Skeletal muscle tissue (tissue), 4 donors: ENCODE measurements around the gene RHOV. TPM values are rescaled to one million over a fixed set of nuclear protein-coding genes. Genes with fewer than 3 reads are reported as not detected.

Source experiments
- H3K27ac ChIP-seq: one replicate; pipeline ENCODE4 v1.7.0; 2013; ENCODE audit warnings: mild to moderate bottlenecking, low read depth, low read length, inconsistent platforms
- H3K27me3 ChIP-seq, 3 donors: one replicate each; pipeline ENCODE4 v1.7.0; 2013; ENCODE audit warnings: low read length in 3 of 3; ENCODE audit not compliant: control insufficient read depth in 3 of 3, insufficient read depth in 3 of 3
- H3K36me3 ChIP-seq, 3 donors: one replicate each; pipeline ENCODE4 v1.7.0; 2013; ENCODE audit warnings: low read length in 3 of 3; ENCODE audit not compliant: control insufficient read depth in 3 of 3, insufficient read depth in 3 of 3
- H3K4me1 ChIP-seq, 3 donors: one replicate each; pipeline ENCODE4 v1.7.0; 2013; ENCODE audit warnings: low read length in 3 of 3, mild to moderate bottlenecking in 3 of 3; ENCODE audit not compliant: control insufficient read depth in 3 of 3, insufficient read depth in 3 of 3
- H3K4me3 ChIP-seq, 3 donors: one replicate each; pipeline ENCODE4 v1.7.0; 2013; ENCODE audit warnings: low read length in 3 of 3
- H3K9ac ChIP-seq, 3 donors: one replicate each; pipeline ENCODE4 v1.7.0; 2013; ENCODE audit warnings: low read length in 3 of 3, mild to moderate bottlenecking in 3 of 3, moderate library complexity in 2 of 3, low read depth in 1 of 3
- H3K9me3 ChIP-seq, 3 donors: one replicate each; pipeline ENCODE4 v1.7.0; 2013; ENCODE audit warnings: low read length in 3 of 3; ENCODE audit not compliant: control insufficient read depth in 3 of 3
- total RNA-seq: library from RNA; depleted of rRNA; stranded (reverse); fragments of >200 nt; gene quantifications from one replicate; pipeline ENCODE4 v1.2.3, GENCODE V29; 2014
- donor health status: Osteomylitis.

RHOV gene
- total RNA-seq, 1 donor from 2014 or later = 1.0 TPM

DNA sequence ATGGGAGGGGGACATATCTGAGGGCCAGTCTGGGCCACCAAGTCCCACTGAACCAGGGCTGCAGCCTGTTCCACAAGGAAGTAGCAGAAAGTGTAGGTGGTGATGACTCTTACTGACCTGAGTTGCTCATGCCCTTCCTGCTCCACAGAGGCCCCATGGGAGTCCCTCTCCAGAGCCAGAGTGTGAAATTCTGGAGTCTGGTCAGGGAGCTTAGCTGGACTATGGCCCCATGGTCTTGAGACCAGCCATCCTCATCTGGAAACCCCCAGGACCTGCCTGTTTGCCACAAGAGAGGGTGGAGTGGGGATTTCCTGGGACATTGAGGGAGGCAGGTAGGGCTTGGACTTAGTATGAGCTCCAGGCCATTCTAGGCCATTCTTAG lies 27.2 kb downstream of the RHOV start:
- no peak overlapping the region for H3K27ac ChIP-seq
- H3K4me1 ChIP-seq = peaks cover 8 to 12% (median 10%) of the 10 kb centered on the region in 3 donors
- no peaks in the 10 kb centered on the region for H3K9me3 ChIP-seq
- H3K27me3 ChIP-seq = peaks cover 30 to 37% (median 33%) of the 10 kb centered on the region in 3 donors
- H3K9ac ChIP-seq = no peak overlapping the region
- no peak overlapping the region for H3K4me3 ChIP-seq
- no peaks in the 10 kb centered on the region for H3K36me3 ChIP-seq

DNA sequence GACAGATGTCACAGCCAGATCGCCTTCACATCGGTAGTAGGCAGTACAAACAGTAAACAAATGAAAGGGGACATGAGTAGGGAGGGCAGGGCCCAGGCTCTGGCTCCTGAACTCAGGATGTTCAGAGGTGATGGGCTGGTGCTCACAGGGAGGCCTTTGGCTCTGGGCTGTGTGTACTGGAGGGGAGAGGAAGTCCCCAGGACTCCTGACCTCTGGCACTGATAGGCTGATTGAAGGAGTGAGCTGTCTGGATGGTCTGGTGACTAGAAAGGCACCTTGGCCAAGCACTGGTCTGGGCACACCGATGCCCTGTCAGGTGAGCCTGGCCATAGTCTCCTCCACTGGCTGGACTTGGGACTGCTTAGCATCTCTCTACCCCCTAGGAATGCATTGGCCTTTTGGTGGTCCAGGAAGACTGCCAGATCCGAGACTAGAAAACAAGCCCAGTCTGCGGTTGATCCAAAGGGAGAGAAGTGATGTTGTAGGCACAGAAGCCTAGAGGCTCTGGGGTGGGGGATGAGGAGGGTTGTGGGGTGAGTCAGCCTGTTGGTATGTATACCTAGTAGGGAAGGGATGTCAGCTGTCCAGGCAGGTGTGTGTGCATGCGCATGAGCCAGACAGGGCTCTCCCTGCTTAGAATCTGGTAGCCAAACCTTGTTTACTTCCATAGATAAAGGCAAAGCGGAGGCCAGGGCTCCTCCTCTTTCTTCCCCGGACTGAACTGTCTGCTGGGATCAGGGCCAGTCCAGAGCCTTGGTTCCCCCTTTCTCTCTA lies 28.3 kb downstream of the RHOV start:
- no peak overlapping the region for H3K9ac ChIP-seq
- H3K27ac ChIP-seq = no peak overlapping the region
- H3K4me3 ChIP-seq = no peak overlapping the region
- H3K36me3 ChIP-seq = no peaks in the 10 kb centered on the region
- peaks cover 30 to 37% (median 33%) of the 10 kb centered on the region in 3 donors for H3K27me3 ChIP-seq
- H3K9me3 ChIP-seq = no peaks in the 10 kb centered on the region
- H3K4me1 ChIP-seq = peaks cover 8 to 12% (median 10%) of the 10 kb centered on the region in 3 donors

DNA sequence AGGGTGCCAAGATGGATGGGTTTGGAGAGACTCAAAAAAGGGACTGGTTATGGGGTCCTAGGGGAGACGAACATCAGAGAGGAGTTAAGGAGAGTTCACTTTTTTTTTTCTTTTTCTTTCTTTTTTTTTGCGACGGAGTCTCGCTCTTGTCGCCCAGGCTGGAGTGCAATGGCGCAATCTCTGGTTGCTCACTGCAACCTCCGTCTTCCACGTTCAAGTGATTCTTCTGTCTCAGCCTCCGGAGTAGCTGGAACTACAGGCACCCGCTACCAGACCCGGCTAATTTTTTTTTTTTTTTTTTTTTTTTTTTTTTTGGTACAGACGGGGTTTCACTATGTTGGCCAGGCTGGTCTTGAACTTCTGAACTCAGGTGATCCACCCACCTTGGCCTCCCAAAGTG lies 29.0 kb downstream of the RHOV start:
- no peaks in the 10 kb centered on the region for H3K9me3 ChIP-seq
- H3K4me1 ChIP-seq = peaks cover 8 to 12% (median 10%) of the 10 kb centered on the region in 3 donors
- no peak overlapping the region for H3K27ac ChIP-seq
- H3K27me3 ChIP-seq = peaks cover 30 to 37% (median 33%) of the 10 kb centered on the region in 3 donors
- H3K9ac ChIP-seq = no peak overlapping the region
- H3K36me3 ChIP-seq = no peaks in the 10 kb centered on the region
- H3K4me3 ChIP-seq = peak overlapping the region in 2 of 3 donors; percentile 58 to 59

DNA sequence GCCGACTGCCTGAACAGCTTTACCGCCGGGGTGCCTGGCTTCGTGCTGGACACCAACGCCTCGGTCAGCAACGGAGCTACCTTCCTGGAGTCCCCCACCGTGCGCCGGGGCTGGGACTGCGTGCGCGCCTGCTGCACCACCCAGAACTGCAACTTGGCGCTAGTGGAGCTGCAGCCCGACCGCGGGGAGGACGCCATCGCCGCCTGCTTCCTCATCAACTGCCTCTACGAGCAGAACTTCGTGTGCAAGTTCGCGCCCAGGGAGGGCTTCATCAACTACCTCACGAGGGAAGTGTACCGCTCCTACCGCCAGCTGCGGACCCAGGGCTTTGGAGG lies 29.4 kb downstream of the RHOV start:
- H3K27me3 ChIP-seq = peaks cover 30 to 37% (median 33%) of the 10 kb centered on the region in 3 donors
- no peaks in the 10 kb centered on the region for H3K9me3 ChIP-seq
- peaks cover 8 to 12% (median 10%) of the 10 kb centered on the region in 3 donors for H3K4me1 ChIP-seq
- H3K36me3 ChIP-seq = no peaks in the 10 kb centered on the region
- H3K27ac ChIP-seq = no peak overlapping the region
- peak overlapping the region; percentile 58 to 63 (median 59) for H3K4me3 ChIP-seq
- H3K9ac ChIP-seq = peak overlapping the region in 1 of 3 donors; percentile 40

DNA sequence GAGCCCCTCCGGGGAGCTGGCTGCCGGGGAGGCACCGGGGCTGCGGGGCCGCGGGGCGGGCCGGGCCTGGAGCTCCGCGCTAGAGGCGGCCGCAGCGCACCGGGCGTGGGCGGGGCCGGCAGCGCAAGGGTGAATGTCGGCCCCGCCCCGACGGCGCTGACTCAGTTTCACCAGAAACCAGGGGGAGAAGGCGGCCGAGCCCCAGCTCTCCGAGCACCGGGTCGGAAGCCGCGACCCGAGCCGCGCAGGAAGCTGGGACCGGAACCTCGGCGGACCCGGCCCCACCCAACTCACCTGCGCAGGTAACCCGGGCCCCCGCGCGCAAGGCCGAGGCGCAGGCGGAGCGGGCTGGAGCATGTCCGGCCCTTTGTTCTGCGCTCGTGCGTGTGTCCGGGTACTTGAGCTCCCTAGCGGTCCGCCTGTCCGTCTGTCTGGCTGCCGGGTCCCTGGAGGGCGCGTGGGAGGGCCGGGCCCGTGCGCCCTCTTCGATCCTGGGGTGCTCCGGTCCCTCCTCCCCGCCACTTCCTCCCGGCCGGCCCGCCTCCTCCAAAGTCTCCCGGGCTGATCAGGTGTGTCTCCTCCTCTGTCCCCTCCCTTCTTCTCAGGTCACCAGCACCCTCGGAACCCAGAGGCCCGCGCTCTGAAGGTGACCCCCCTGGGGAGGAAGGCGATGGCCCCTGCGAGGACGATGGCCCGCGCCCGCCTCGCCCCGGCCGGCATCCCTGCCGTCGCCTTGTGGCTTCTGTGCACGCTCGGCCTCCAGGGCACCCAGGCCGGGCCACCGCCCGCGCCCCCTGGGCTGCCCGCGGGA lies 29.9 kb downstream of the RHOV start, which contains the start of gene SPINT1:
Gene SPINT1 (plus strand): TSS at position 164 of the 811 bp plus-strand sequence. CDS start 507 bp downstream, at position 671.
- Histone ChIP-seq H3K27ac (no peak within 1 kb of the TSS), H3K9ac (peak within 1 kb of the TSS in 1 of 3 donors; percentile 40), H3K27me3 (peaks cover 30 to 37% (median 33%) of the 10 kb centered on the region in 3 donors)

DNA sequence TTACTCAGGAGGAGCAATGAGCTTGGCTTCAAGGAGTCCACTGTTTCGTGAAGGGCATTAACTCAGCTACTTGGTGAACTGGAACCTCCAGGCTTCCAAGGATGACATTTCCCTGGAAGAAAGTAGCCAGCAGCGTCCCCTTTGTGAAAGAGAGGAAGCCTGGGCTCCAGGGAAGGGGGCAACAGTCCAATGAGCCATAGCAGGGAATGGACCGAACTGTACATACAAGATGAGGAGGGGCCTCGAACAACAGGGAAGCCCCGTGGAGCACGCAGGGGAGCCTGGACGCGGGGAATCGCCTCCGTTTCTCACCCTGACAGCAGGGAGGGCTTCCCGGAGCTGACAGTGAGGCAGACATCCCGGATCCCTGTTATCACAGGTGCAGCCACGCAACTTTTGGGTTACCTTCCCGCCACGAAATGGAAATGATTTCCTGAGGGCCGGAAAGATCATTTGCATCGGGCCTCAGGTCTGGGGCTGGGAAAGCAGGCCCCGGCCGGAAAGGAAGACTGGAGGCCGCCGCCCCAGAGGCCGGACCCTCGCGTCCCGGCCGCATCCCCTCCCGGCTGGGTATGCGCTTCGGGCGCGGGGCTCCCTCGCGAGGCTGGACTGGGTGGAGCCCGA lies 30.7 kb downstream of the RHOV start:
- H3K36me3 ChIP-seq = no peaks in the 10 kb centered on the region
- no peak overlapping the region for H3K27ac ChIP-seq
- H3K27me3 ChIP-seq = peaks cover 30 to 37% (median 33%) of the 10 kb centered on the region in 3 donors
- peaks cover 8 to 12% (median 10%) of the 10 kb centered on the region in 3 donors for H3K4me1 ChIP-seq
- peak overlapping the region in 2 of 3 donors; percentile 6 to 63 for H3K4me3 ChIP-seq
- H3K9me3 ChIP-seq = no peaks in the 10 kb centered on the region
- H3K9ac ChIP-seq = no peak overlapping the region

More for the DNA sequence above, 29.9 kb downstream of the RHOV start, which contains the start of gene SPINT1:
- H3K4me3 ChIP-seq = peak within 1 kb of the TSS; percentile 58 to 63 (median 59)
- H3K4me1 ChIP-seq = peaks cover 8 to 12% (median 10%) of the 10 kb centered on the region in 3 donors
- no peaks in the 10 kb centered on the region for H3K9me3 ChIP-seq
- no peaks in the 10 kb centered on the region for H3K36me3 ChIP-seq

DNA sequence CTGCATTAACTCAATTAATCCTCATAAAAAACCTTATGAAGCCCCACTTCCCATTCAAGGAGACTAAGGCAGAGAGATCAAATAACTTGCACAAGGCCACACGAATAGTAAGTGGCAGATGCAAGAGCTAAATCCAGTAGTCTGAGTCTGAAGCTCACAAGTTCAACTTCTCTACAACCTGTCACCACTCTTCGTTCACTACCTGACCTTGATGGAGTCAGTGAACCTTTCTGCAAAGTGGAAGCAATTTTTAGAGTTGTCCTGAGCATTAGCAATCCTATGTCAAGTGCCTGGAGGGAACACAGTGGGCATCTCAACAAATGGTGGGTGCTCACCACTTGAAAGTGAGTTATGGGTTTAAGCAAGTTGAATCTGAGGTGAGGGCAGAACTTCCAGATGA lies 32.3 kb downstream of the RHOV start:
- Histone ChIP-seq H3K27ac (no peak overlapping the region), H3K9me3 (no peaks in the 10 kb centered on the region), H3K4me3 (no peak overlapping the region), H3K27me3 (peaks cover 28 to 36% (median 29%) of the 10 kb centered on the region in 3 donors), H3K4me1 (peaks cover 8 to 12% (median 8%) of the 10 kb centered on the region in 3 donors), H3K9ac (no peak overlapping the region), H3K36me3 (no peaks in the 10 kb centered on the region)

DNA sequence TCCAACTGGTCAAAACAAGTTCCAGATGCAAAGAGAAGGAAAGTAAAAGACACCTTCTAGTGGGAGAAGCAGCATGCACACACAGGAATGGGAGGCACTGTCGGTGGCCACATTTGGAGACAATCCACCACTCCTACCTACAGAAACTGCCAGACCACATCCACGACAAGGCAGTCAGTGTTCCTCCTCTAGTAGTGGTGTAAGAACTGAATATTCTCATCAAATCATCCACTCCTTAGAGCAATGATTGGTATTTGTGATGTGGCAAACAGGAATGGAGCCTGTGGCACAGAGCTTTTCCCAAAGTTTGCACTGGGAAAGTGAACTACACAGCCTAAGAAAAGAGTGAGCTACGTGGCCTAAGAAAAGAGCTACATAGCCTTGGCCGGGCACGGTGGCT lies 35.3 kb downstream of the RHOV start:
- Histone ChIP-seq H3K4me3 (no peak overlapping the region), H3K9ac (no peak overlapping the region), H3K4me1 (peaks cover 0 to 2% (median under 1%) of the 10 kb centered on the region in 3 donors), H3K9me3 (no peaks in the 10 kb centered on the region), H3K27ac (no peak overlapping the region), H3K36me3 (no peaks in the 10 kb centered on the region), H3K27me3 (peaks cover 7 to 9% (median 8%) of the 10 kb centered on the region in 3 donors)

DNA sequence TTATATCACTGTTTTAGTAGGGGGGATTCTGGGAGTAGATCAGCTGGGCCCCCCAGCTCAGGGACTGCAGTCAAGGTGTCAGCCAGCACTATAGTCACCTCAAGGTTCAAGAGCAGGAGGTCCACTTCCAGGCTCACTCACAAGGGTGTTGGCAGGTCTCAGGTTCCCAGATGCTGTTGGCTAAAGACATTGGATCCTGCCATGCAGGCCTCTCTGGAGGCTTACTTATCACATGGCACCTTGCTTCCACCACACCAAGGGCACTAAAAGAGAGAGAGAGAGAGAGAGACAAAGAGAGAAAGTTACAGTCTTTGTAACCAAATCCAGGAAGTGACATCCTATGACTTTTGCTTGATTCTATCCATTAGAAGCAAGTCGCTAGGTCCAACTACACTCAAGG lies 38.0 kb downstream of the RHOV start:
- H3K4me3 ChIP-seq = no peak overlapping the region
- no peaks in the 10 kb centered on the region for H3K4me1 ChIP-seq
- H3K9me3 ChIP-seq = no peaks in the 10 kb centered on the region
- no peak overlapping the region for H3K27ac ChIP-seq
- H3K9ac ChIP-seq = no peak overlapping the region
- no peaks in the 10 kb centered on the region for H3K27me3 ChIP-seq
- H3K36me3 ChIP-seq = no peaks in the 10 kb centered on the region
